Measurements from ENCODE around the gene SPARC.
"Not testable (repeated sequence)": the region's sequence is repeated elsewhere in the genome, so short reads cannot be mapped to it uniquely, and the experiment has no call there.

The SPARC gene

DNA sequence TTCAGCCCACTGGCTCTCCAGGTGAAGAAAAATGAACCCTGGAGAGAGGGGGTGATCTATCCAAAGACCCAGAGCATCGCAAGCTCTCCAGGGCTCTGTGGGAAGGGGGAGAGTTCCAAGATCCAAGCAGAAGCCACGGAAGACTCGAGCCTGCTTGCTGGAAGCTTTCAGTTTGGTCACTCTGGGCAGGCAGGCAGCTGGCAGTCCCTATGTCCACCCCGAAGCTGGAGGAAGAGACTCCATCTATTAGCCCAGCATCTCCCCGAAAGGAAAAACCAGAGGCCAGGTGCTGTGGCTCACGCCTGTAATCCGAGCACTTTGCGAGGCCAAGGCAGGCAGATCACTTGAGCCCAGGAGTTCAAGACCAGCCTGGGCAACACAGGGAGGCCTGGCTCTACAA, 10.7 kb upstream of the SPARC start:
- Histone ChIP-seq H3K4me3 (ENCODE audit: low read length) (peak overlapping the region; percentile 11), H3K36me3 (ENCODE audit: control insufficient read depth, insufficient read depth, low read length) (no peaks in the 10 kb centered on the region), H3K4me1 (ENCODE audit: control insufficient read depth, insufficient read depth, low read length) (peaks cover 10% of the 10 kb centered on the region), H3K9ac (ENCODE audit: low read length) (no peak overlapping the region), H3K27me3 (ENCODE audit: control insufficient read depth, insufficient read depth, low read length) (no peaks in the 10 kb centered on the region), H3K27ac (ENCODE audit: low read depth, low read length) (peak overlapping the region; percentile 64)

GRCh38 chr5:151696470-151697061, 9.9 kb upstream of the SPARC start:
- H3K4me3 ChIP-seq (ENCODE audit: low read length), result peak overlapping the region; percentile 27
- H3K4me1 ChIP-seq (ENCODE audit: control insufficient read depth, insufficient read depth, low read length), result peaks cover 10% of the 10 kb centered on the region
- no peaks in the 10 kb centered on the region for H3K36me3 ChIP-seq (ENCODE audit: control insufficient read depth, insufficient read depth, low read length)
- no peak overlapping the region for H3K9ac ChIP-seq (ENCODE audit: low read length)
- H3K27me3 ChIP-seq (ENCODE audit: control insufficient read depth, insufficient read depth, low read length), result no peaks in the 10 kb centered on the region
- peak overlapping the region; percentile 89 for H3K27ac ChIP-seq (ENCODE audit: low read depth, low read length)

- H3K4me3 ChIP-seq (ENCODE audit: low read length), result no peak overlapping the region
- H3K4me1 ChIP-seq (ENCODE audit: control insufficient read depth, insufficient read depth, low read length), result peaks cover 10% of the 10 kb centered on the region
- no peaks in the 10 kb centered on the region for H3K36me3 ChIP-seq (ENCODE audit: control insufficient read depth, insufficient read depth, low read length)
- no peaks in the 10 kb centered on the region for H3K27me3 ChIP-seq (ENCODE audit: control insufficient read depth, insufficient read depth, low read length)
- no peak overlapping the region for H3K9ac ChIP-seq (ENCODE audit: low read length)
- no peak overlapping the region for H3K27ac ChIP-seq (ENCODE audit: low read depth, low read length)
Measured at GRCh38 chr5:151695464-151695863, 8.7 kb upstream of the SPARC start.

- Histone ChIP-seq H3K27me3 (ENCODE audit: control insufficient read depth, insufficient read depth, low read length) (no peaks in the 10 kb centered on the region), H3K4me3 (ENCODE audit: low read length) (no peak overlapping the region), H3K9ac (ENCODE audit: low read length) (no peak overlapping the region), H3K36me3 (ENCODE audit: control insufficient read depth, insufficient read depth, low read length) (no peaks in the 10 kb centered on the region), H3K4me1 (ENCODE audit: control insufficient read depth, insufficient read depth, low read length) (peaks cover 8% of the 10 kb centered on the region), H3K27ac (ENCODE audit: low read depth, low read length) (no peak overlapping the region)
Measured at GRCh38 chr5:151694035-151694485, 7.3 kb upstream of the SPARC start.

- Histone ChIP-seq H3K4me1 (ENCODE audit: control insufficient read depth, insufficient read depth, low read length) (peaks cover 4% of the 10 kb centered on the region), H3K4me3 (ENCODE audit: low read length) (no peak overlapping the region), H3K36me3 (ENCODE audit: control insufficient read depth, insufficient read depth, low read length) (no peaks in the 10 kb centered on the region), H3K27ac (ENCODE audit: low read depth, low read length) (no peak overlapping the region), H3K9ac (ENCODE audit: low read length) (no peak overlapping the region), H3K27me3 (ENCODE audit: control insufficient read depth, insufficient read depth, low read length) (no peaks in the 10 kb centered on the region)
Measured at GRCh38 chr5:151692312-151692711, 5.6 kb upstream of the SPARC start.

DNA sequence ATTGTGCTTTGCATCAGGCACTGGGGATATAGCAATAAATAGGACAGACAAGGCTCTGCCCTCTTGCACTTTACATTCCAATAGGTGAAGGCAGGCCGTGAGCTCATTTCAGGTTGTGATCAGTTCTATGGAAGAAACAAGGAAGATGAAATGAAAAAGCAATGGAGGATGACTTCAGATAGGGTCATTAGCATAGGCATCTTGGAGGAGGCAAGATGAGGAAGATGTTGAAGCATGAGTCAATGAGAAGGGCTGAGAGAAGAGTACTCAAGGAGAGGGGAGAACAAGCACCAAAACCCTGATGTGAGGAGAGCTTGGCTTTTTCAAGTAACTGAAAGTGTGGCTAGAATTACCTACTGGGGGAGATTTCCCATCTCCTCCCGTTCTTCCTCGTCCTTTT, 5.0 kb upstream of the SPARC start:
- no peak overlapping the region for H3K9ac ChIP-seq (ENCODE audit: low read length)

DNA sequence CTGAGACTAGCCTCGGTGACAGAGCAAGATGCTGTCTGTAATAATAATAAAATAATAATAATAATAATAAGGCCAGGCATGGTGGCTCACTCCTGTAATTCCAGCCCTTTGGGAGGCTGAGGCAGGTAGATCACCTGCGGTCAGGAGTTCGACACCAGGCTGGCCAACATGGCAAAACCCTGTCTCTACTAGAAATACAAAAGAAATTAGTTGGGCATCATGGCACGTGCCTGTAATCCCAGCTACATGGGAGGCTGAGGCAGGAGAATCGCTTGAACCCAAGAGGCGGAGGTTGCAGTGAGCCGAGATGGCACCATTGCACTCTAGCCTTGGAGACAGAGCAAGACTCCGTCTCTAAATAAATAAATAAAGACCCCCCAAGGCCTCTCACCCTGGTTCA, 2.9 kb upstream of the SPARC start:
- H3K27me3 ChIP-seq (ENCODE audit: control insufficient read depth, insufficient read depth, low read length); H3K9ac ChIP-seq (ENCODE audit: low read length); H3K4me3 ChIP-seq (ENCODE audit: low read length); H3K36me3 ChIP-seq (ENCODE audit: control insufficient read depth, insufficient read depth, low read length); H3K27ac ChIP-seq (ENCODE audit: low read depth, low read length); H3K4me1 ChIP-seq (ENCODE audit: control insufficient read depth, insufficient read depth, low read length): not testable (repeated sequence)

More for the DNA sequence above, 5.0 kb upstream of the SPARC start:
- H3K36me3 ChIP-seq (ENCODE audit: control insufficient read depth, insufficient read depth, low read length), result no peaks in the 10 kb centered on the region
- H3K4me3 ChIP-seq (ENCODE audit: low read length), result no peak overlapping the region
- H3K27ac ChIP-seq (ENCODE audit: low read depth, low read length), result no peak overlapping the region
- peaks cover 6% of the 10 kb centered on the region for H3K4me1 ChIP-seq (ENCODE audit: control insufficient read depth, insufficient read depth, low read length)
- H3K27me3 ChIP-seq (ENCODE audit: control insufficient read depth, insufficient read depth, low read length), result no peaks in the 10 kb centered on the region

GRCh38 chr5:151688436-151688835, 1.7 kb upstream of the SPARC start:
- peaks cover 17% of the 10 kb centered on the region for H3K4me1 ChIP-seq (ENCODE audit: control insufficient read depth, insufficient read depth, low read length)
- no peaks in the 10 kb centered on the region for H3K36me3 ChIP-seq (ENCODE audit: control insufficient read depth, insufficient read depth, low read length)
- H3K4me3 ChIP-seq (ENCODE audit: low read length), result no peak overlapping the region
- no peaks in the 10 kb centered on the region for H3K27me3 ChIP-seq (ENCODE audit: control insufficient read depth, insufficient read depth, low read length)
- no peak overlapping the region for H3K27ac ChIP-seq (ENCODE audit: low read depth, low read length)
- no peak overlapping the region for H3K9ac ChIP-seq (ENCODE audit: low read length)

- Histone ChIP-seq H3K27me3 (ENCODE audit: control insufficient read depth, insufficient read depth, low read length) (no peaks in the 10 kb centered on the region), H3K27ac (ENCODE audit: low read depth, low read length) (peak overlapping the region; percentile 85), H3K4me1 (ENCODE audit: control insufficient read depth, insufficient read depth, low read length) (peaks cover 26% of the 10 kb centered on the region), H3K4me3 (ENCODE audit: low read length) (peak overlapping the region; percentile 87), H3K9ac (ENCODE audit: low read length) (peak overlapping the region; percentile 76), H3K36me3 (ENCODE audit: control insufficient read depth, insufficient read depth, low read length) (no peaks in the 10 kb centered on the region)
Measured at GRCh38 chr5:151685749-151686673, 704 bp downstream of the SPARC start.

DNA sequence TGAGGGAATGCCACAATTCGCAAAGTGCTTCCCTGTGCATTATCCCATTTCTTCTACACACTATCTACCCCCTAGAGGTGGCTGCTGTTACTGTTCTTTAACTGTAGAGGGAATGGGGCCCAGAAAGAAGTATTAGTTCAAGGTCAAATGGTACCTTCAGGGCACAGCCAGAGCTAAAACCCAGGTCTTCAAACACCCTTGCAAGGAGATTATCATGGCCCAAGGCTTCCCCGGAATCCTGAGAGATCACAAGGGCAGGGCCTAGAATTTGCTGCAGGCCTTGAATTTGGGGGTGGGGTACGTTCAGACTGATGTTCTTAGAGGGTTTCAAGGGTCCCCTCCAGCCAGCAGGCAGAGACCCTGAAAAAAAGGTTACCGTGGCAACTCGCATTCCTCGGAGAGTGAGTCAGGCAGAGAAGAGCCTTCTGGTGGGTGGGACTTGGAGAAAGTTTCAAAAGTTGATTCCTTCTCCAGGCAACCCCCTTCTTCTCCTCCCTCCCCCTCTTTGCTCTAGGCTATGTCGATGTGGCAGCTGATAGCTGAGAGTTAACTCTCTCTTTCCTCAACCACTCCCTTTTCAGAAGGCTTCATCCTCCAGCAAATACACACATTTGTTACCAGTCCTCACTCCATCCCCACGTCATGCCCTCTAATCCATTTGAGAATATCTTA, 1.9 kb downstream of the SPARC start:
- Histone ChIP-seq H3K27ac (ENCODE audit: low read depth, low read length) (peak overlapping the region; percentile 85), H3K36me3 (ENCODE audit: control insufficient read depth, insufficient read depth, low read length) (no peaks in the 10 kb centered on the region), H3K4me3 (ENCODE audit: low read length) (peak overlapping the region; percentile 87), H3K27me3 (ENCODE audit: control insufficient read depth, insufficient read depth, low read length) (no peaks in the 10 kb centered on the region), H3K9ac (ENCODE audit: low read length) (no peak overlapping the region), H3K4me1 (ENCODE audit: control insufficient read depth, insufficient read depth, low read length) (peaks cover 32% of the 10 kb centered on the region)

DNA sequence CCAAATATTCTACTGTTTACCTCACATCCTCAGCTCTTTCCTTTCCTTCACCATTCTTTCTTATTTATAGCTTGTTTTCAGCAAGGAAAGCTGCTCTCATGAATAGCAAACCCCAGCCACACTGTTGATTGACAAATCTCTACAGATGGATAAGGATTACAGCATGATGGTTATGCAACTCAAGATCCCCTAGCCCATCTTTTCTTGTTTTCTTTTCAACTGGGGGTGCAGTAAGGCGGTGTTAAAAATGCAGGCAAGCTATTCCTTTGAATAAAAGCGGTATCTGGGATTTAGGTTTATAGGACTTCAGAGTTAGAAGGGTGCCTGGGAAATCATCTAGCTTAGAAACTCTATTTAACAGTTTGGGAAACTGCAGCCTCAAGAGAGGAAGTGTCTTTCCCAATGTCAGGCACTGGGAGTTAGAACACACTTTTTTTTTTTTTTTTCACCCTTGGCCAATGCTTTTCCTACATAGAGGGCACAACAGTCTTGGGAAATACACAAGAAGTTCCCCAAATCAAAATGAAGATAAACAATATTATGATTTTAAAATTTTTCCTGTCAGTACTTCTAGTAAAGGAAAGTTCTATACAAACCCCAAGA, 2.6 kb downstream of the SPARC start:
- no peaks in the 10 kb centered on the region for H3K27me3 ChIP-seq (ENCODE audit: control insufficient read depth, insufficient read depth, low read length)
- peak overlapping the region; percentile 87 for H3K4me3 ChIP-seq (ENCODE audit: low read length)
- no peak overlapping the region for H3K9ac ChIP-seq (ENCODE audit: low read length)
- peaks cover 37% of the 10 kb centered on the region for H3K4me1 ChIP-seq (ENCODE audit: control insufficient read depth, insufficient read depth, low read length)
- no peaks in the 10 kb centered on the region for H3K36me3 ChIP-seq (ENCODE audit: control insufficient read depth, insufficient read depth, low read length)
- peak overlapping the region; percentile 85 for H3K27ac ChIP-seq (ENCODE audit: low read depth, low read length)

- peaks cover 38% of the 10 kb centered on the region for H3K4me1 ChIP-seq (ENCODE audit: control insufficient read depth, insufficient read depth, low read length)
Measured at GRCh38 chr5:151683444-151683843, 3.3 kb downstream of the SPARC start.

More at GRCh38 chr5:151683444-151683843, 3.3 kb downstream of the SPARC start:
- Histone ChIP-seq H3K27me3 (ENCODE audit: control insufficient read depth, insufficient read depth, low read length) (no peaks in the 10 kb centered on the region), H3K4me3 (ENCODE audit: low read length) (no peak overlapping the region), H3K9ac (ENCODE audit: low read length) (no peak overlapping the region), H3K36me3 (ENCODE audit: control insufficient read depth, insufficient read depth, low read length) (no peaks in the 10 kb centered on the region), H3K27ac (ENCODE audit: low read depth, low read length) (peak overlapping the region; percentile 27)

Measured in rectal smooth muscle tissue (tissue), 1 donor.